Panc1 (cell line): ENCODE results near the gene C16orf78. TPM values are rescaled to one million over a fixed set of nuclear protein-coding genes. Genes with fewer than 3 reads are reported as not detected.

Experiments
- ATAC-seq: fragments of 200-7000 bp; cut with Tn5 transposase; 2 replicates; pipeline ENCODE4 v1.9.1; 2020; ENCODE audit warnings: mild to moderate bottlenecking, moderate library complexity
- BruUV-seq: library from RNA; stranded (reverse); fragments of 400-500 nt; replicated peaks from 2 replicates; lab custom pipeline; 2021; lab: Mats Ljungman, UMichigan
- CTCF ChIA-PET: fragments of 300-600 bp; sonication (Branson Sonifier 250); formaldehyde crosslinking; loops from one replicate; lab custom pipeline; 2022; ENCODE audit warnings: antibody characterized with exemption; lab: Charles Lee
- POLR2A ChIA-PET: fragments of 300-600 bp; sonication (Branson Sonifier 250); formaldehyde crosslinking; loops from one replicate; lab custom pipeline; 2022; ENCODE audit warnings: antibody characterized with exemption; lab: Charles Lee
- DNase-seq: peaks from one replicate; pipeline ENCODE4 v3.0.0-alpha.2; 2010; ENCODE audit warnings: low read depth, low spot score
- H3K27ac ChIP-seq: 2 replicates; pipeline ENCODE4 v1.5.1; 2011; ENCODE audit warnings: mild to moderate bottlenecking, low read length, inconsistent platforms
- H3K27me3 ChIP-seq: fragments of 200-500 bp; sonication (Bioruptor generic); 2 replicates; pipeline ENCODE4 v1.6.0; 2014; ENCODE audit warnings: low read length, inconsistent platforms; ENCODE audit not compliant: control insufficient read depth, insufficient read depth
- H3K36me3 ChIP-seq: fragments of 200-500 bp; sonication (Bioruptor generic); 2 replicates; pipeline ENCODE4 v1.5.1; 2014; ENCODE audit warnings: inconsistent platforms, mild to moderate bottlenecking, low read length, moderate library complexity; ENCODE audit not compliant: control insufficient read depth, insufficient read depth
- H3K4me1 ChIP-seq: 2 replicates; pipeline ENCODE4 v1.5.1; 2011; ENCODE audit warnings: inconsistent platforms, mild to moderate bottlenecking, low read length, moderate library complexity; ENCODE audit not compliant: control insufficient read depth, insufficient read depth
- H3K4me3 ChIP-seq, 2 experiments: 2 replicates each; pipeline ENCODE4 v1.5.1; 2011 to 2012; ENCODE audit warnings: low read depth in 2 of 2, low read length in 2 of 2, mild to moderate bottlenecking in 2 of 2, inconsistent platforms in 1 of 2, moderate library complexity in 1 of 2
- H3K9me3 ChIP-seq: fragments of 200-500 bp; sonication (Bioruptor generic); 2 replicates; pipeline ENCODE4 v1.5.1; 2014; ENCODE audit warnings: low read depth, mild to moderate bottlenecking, inconsistent platforms, low read length, moderate library complexity; ENCODE audit not compliant: control insufficient read depth, insufficient read depth
- POLR2AphosphoS5 ChIP-seq: IDR thresholded peaks from 2 replicates; pipeline ENCODE4 v1.6.1; 2012; ENCODE audit warnings: mild to moderate bottlenecking, low read depth, low read length, moderate library complexity
- SIN3A ChIP-seq: IDR thresholded peaks from 2 replicates; pipeline ENCODE4 v1.6.1; 2012; ENCODE audit warnings: low read depth, mild to moderate bottlenecking, low read length, moderate library complexity, borderline replicate concordance; ENCODE audit not compliant: insufficient read depth
- TCF7L2 ChIP-seq: IDR thresholded peaks from 2 replicates; pipeline ENCODE4 v1.6.1; 2011; ENCODE audit warnings: mild to moderate bottlenecking, low read depth, low read length, inconsistent platforms
- in situ Hi-C: cut with HindIII; loops from 2 replicates; pipeline ENCODE4 v1.10.0; 2016; ENCODE audit warnings: low sequenced_read_pairs, low pct_unique_long_range_greater_than_20kb
- intact Hi-C: fragments of 100-400 bp; cut with micrococcal nuclease; formaldehyde crosslinking; loops from one replicate; pipeline ENCODE4 v1.10.0; 2022; ENCODE audit not compliant: unreplicated experiment
- total RNA-seq: library from RNA; stranded (reverse); gene quantifications from one replicate; pipeline ENCODE4 v1.2.1, GENCODE V29; 2021; ENCODE audit not compliant: unreplicated experiment
- TF ChIP-seq, protein P1 (sequence below), 2 experiments: IDR thresholded peaks; 2 replicates each; pipeline ENCODE4 v1.6.1; 2011 to 2012; ENCODE audit warnings: low read depth in 2 of 2, control low read depth in 1 of 2, low read length in 1 of 2, mild to moderate bottlenecking in 1 of 2, moderate library complexity in 1 of 2; ENCODE audit not compliant: insufficient read depth in 1 of 2
- TF ChIP-seq, protein P2 (sequence below): fragments of 450-650 bp; IDR thresholded peaks from 2 replicates; pipeline ENCODE4 v1.5.1; 2017; ENCODE audit warnings: mild to moderate bottlenecking

Gene C16orf78
- total RNA-seq, 1 experiment from 2014 or later, result not detected

DNA sequence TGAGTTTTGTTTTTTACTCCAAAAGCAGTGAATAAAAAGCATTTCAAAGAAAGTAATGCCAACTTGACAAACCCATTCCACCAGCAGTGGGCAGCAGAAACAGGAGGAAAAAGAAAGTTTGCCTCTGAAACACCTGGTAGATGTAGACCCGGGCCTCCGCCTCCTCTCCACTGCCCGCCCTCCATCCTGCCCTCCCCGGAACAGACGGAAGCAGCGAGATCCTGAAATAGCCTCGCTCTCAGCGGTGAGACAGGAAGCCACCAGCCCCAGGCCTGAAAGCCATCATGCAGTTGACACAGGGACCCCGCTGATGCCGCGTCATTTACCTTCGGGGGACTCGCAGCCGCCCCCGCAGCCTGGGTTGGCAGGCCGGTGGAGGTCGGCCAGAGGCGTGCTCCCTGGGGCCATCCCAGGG, 67.8 kb downstream of the C16orf78 start:
- no peak overlapping the region for H3K27ac ChIP-seq
- H3K4me3 ChIP-seq, result no peak overlapping the region
- TF ChIP-seq TCF7L2 (no peak), SIN3A (no peak), POLR2AphosphoS5 (no peak)
- TF ChIP-seq, protein P1, sequence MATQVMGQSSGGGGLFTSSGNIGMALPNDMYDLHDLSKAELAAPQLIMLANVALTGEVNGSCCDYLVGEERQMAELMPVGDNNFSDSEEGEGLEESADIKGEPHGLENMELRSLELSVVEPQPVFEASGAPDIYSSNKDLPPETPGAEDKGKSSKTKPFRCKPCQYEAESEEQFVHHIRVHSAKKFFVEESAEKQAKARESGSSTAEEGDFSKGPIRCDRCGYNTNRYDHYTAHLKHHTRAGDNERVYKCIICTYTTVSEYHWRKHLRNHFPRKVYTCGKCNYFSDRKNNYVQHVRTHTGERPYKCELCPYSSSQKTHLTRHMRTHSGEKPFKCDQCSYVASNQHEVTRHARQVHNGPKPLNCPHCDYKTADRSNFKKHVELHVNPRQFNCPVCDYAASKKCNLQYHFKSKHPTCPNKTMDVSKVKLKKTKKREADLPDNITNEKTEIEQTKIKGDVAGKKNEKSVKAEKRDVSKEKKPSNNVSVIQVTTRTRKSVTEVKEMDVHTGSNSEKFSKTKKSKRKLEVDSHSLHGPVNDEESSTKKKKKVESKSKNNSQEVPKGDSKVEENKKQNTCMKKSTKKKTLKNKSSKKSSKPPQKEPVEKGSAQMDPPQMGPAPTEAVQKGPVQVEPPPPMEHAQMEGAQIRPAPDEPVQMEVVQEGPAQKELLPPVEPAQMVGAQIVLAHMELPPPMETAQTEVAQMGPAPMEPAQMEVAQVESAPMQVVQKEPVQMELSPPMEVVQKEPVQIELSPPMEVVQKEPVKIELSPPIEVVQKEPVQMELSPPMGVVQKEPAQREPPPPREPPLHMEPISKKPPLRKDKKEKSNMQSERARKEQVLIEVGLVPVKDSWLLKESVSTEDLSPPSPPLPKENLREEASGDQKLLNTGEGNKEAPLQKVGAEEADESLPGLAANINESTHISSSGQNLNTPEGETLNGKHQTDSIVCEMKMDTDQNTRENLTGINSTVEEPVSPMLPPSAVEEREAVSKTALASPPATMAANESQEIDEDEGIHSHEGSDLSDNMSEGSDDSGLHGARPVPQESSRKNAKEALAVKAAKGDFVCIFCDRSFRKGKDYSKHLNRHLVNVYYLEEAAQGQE (IDR thresholded peaks at IDR 0.05; ENCODE audit: insufficient read depth in 1 of 2, low read depth in 2 of 2, low read length in 1 of 2), result no peak
- TF ChIP-seq, protein P2, sequence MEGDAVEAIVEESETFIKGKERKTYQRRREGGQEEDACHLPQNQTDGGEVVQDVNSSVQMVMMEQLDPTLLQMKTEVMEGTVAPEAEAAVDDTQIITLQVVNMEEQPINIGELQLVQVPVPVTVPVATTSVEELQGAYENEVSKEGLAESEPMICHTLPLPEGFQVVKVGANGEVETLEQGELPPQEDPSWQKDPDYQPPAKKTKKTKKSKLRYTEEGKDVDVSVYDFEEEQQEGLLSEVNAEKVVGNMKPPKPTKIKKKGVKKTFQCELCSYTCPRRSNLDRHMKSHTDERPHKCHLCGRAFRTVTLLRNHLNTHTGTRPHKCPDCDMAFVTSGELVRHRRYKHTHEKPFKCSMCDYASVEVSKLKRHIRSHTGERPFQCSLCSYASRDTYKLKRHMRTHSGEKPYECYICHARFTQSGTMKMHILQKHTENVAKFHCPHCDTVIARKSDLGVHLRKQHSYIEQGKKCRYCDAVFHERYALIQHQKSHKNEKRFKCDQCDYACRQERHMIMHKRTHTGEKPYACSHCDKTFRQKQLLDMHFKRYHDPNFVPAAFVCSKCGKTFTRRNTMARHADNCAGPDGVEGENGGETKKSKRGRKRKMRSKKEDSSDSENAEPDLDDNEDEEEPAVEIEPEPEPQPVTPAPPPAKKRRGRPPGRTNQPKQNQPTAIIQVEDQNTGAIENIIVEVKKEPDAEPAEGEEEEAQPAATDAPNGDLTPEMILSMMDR, result no peak
- intact Hi-C loops (no loop called here), in situ Hi-C loops (no loop called here)
- no TSS peak for BruUV-seq
- DNase-seq, result no peak
- no peaks in the 10 kb centered on the region for H3K9me3 ChIP-seq
- H3K36me3 ChIP-seq, result no peaks in the 10 kb centered on the region
- no peaks in the 10 kb centered on the region for H3K4me1 ChIP-seq
- ChIA-PET POLR2A (no interaction called here), CTCF (no interaction called here)
- no peaks in the 10 kb centered on the region; the same call in 1 of the 2 replicates for H3K27me3 ChIP-seq
- no peak for ATAC-seq

DNA sequence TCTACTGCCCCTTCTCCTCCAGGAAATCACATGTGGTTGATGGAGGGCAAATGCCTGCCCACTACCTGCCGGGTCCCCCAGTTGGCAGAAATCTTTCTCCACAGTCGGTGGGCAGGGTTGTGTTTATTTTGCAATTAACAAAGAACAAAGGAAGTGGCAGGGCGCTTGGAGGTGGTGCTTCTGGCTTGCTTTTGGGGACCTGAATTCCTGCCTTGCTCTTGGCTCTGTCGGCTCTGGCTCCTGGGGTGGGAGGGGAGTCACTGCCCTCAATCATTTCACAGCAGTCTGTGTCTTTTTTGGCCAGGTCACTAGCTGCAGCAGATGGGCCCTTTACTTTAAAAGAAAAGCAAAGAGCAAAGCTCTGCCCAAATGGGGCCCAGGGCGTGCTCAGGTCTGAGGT, 69.2 kb downstream of the C16orf78 start:
- TF ChIP-seq POLR2AphosphoS5 (no peak), SIN3A (no peak)
- TF ChIP-seq, protein P1 (IDR thresholded peaks at IDR 0.05; ENCODE audit: insufficient read depth in 1 of 2, low read depth in 2 of 2, low read length in 1 of 2), result no peak
- ATAC-seq, result no peak
- CTCF ChIA-PET, result no interaction called here
- intact Hi-C loops, result no loop called here
- no peak for DNase-seq
- POLR2A ChIA-PET, result no interaction called here
- Histone ChIP-seq H3K27me3 (no peaks in the 10 kb centered on the region; the same call in 1 of the 2 replicates), H3K9me3 (no peaks in the 10 kb centered on the region), H3K4me3 (no peak overlapping the region), H3K27ac (no peak overlapping the region), H3K4me1 (no peaks in the 10 kb centered on the region), H3K36me3 (no peaks in the 10 kb centered on the region)
- in situ Hi-C loops, result no loop called here
- no TSS peak for BruUV-seq
